ENCODE results near the gene SUSD1. TPM values are rescaled to one million over a fixed set of nuclear protein-coding genes. Genes with fewer than 3 reads are reported as not detected.
A peak's percentile ranks its signal among the peaks of the same experiment; 100 is the strongest.

SUSD1 gene
- total RNA-seq, 1 donor from 2014 or later: 16.6 TPM

- peaks cover 63% of the 10 kb centered on the region for H3K4me1 Mint-ChIP-seq (ENCODE audit: low read depth, unreplicated experiment)
- no peaks in the 10 kb centered on the region for H3K36me3 ChIP-seq (ENCODE audit: insufficient read depth, low read length)
- peak overlapping the region; percentile 8 for H3K4me3 Mint-ChIP-seq (ENCODE audit: unreplicated experiment)
- no peaks in the 10 kb centered on the region for H3K9me3 Mint-ChIP-seq (ENCODE audit: unreplicated experiment)
- H3K36me3 Mint-ChIP-seq (ENCODE audit: low read depth, unreplicated experiment): no peaks in the 10 kb centered on the region
- H3K9ac ChIP-seq (ENCODE audit: low read length): peak overlapping the region; percentile 58
- H3K27ac ChIP-seq (ENCODE audit: low read depth, low read length): peak overlapping the region; percentile 89
- H3K9me3 ChIP-seq (ENCODE audit: insufficient read depth, low read depth, low read length): no peaks in the 10 kb centered on the region
- peak; percentile 100 for DNase-seq (ENCODE audit: low read depth)
- peak overlapping the region; percentile 95 for H3K27ac Mint-ChIP-seq (ENCODE audit: unreplicated experiment)
- no peaks in the 10 kb centered on the region for H3K27me3 ChIP-seq (ENCODE audit: insufficient read depth, low read length)
- no peaks in the 10 kb centered on the region for H4K20me1 ChIP-seq (ENCODE audit: insufficient read depth, low read length)
- no peaks in the 10 kb centered on the region for H3K27me3 Mint-ChIP-seq (ENCODE audit: low read depth, unreplicated experiment)
- no peak for TF ChIP-seq EZH2 (IDR thresholded peaks at IDR 0.05; ENCODE audit: insufficient read depth, low read length)
- TF ChIP-seq, protein P1, sequence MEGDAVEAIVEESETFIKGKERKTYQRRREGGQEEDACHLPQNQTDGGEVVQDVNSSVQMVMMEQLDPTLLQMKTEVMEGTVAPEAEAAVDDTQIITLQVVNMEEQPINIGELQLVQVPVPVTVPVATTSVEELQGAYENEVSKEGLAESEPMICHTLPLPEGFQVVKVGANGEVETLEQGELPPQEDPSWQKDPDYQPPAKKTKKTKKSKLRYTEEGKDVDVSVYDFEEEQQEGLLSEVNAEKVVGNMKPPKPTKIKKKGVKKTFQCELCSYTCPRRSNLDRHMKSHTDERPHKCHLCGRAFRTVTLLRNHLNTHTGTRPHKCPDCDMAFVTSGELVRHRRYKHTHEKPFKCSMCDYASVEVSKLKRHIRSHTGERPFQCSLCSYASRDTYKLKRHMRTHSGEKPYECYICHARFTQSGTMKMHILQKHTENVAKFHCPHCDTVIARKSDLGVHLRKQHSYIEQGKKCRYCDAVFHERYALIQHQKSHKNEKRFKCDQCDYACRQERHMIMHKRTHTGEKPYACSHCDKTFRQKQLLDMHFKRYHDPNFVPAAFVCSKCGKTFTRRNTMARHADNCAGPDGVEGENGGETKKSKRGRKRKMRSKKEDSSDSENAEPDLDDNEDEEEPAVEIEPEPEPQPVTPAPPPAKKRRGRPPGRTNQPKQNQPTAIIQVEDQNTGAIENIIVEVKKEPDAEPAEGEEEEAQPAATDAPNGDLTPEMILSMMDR (IDR thresholded peaks at IDR 0.05; ENCODE audit: insufficient read depth, low read depth, low read length): no peak
- peak overlapping the region; percentile 6 for H2AFZ ChIP-seq (ENCODE audit: low read depth, low read length)
- no peaks in the 10 kb centered on the region for H3K79me2 ChIP-seq (ENCODE audit: insufficient read depth, low read length)
- no peak overlapping the region for H3K4me3 ChIP-seq (ENCODE audit: insufficient read depth, low read depth, low read length)
- peak; percentile 87 for FAIRE-seq
- H3K4me2 ChIP-seq (ENCODE audit: low read length): peak overlapping the region; percentile 42
- H3K4me1 ChIP-seq (ENCODE audit: insufficient read depth, low read length): peaks cover 53% of the 10 kb centered on the region
Measured at GRCh38 chr9:112041536-112042243, 133.4 kb downstream of the SUSD1 start.

GRCh38 chr9:112041199-112041535, 133.9 kb downstream of the SUSD1 start:
- Histone ChIP-seq H3K9me3 (ENCODE audit: insufficient read depth, low read depth, low read length) (no peaks in the 10 kb centered on the region), H3K4me2 (ENCODE audit: low read length) (peak overlapping the region; percentile 30), H3K4me1 (ENCODE audit: insufficient read depth, low read length) (peaks cover 49% of the 10 kb centered on the region), H3K9ac (ENCODE audit: low read length) (peak overlapping the region; percentile 58), H3K27ac (ENCODE audit: low read depth, low read length) (peak overlapping the region; percentile 89), H3K4me3 (ENCODE audit: insufficient read depth, low read depth, low read length) (no peak overlapping the region), H2AFZ (ENCODE audit: low read depth, low read length) (peak overlapping the region; percentile 6), H3K36me3 (ENCODE audit: insufficient read depth, low read length) (no peaks in the 10 kb centered on the region), H4K20me1 (ENCODE audit: insufficient read depth, low read length) (no peaks in the 10 kb centered on the region), H3K27me3 (ENCODE audit: insufficient read depth, low read length) (no peaks in the 10 kb centered on the region), H3K79me2 (ENCODE audit: insufficient read depth, low read length) (no peaks in the 10 kb centered on the region)
- no peak for DNase-seq (ENCODE audit: low read depth)
- Mint-ChIP-seq H3K36me3 (ENCODE audit: low read depth, unreplicated experiment) (no peaks in the 10 kb centered on the region), H3K27ac (ENCODE audit: unreplicated experiment) (peak overlapping the region; percentile 95), H3K27me3 (ENCODE audit: low read depth, unreplicated experiment) (no peaks in the 10 kb centered on the region), H3K4me1 (ENCODE audit: low read depth, unreplicated experiment) (peaks cover 62% of the 10 kb centered on the region), H3K4me3 (ENCODE audit: unreplicated experiment) (no peak overlapping the region), H3K9me3 (ENCODE audit: unreplicated experiment) (no peaks in the 10 kb centered on the region)
- TF ChIP-seq, protein P1 (IDR thresholded peaks at IDR 0.05; ENCODE audit: insufficient read depth, low read depth, low read length): no peak
- no peak for TF ChIP-seq EZH2 (IDR thresholded peaks at IDR 0.05; ENCODE audit: insufficient read depth, low read length)
- no peak for FAIRE-seq

- DNase-seq (ENCODE audit: low read depth) (no peak), FAIRE-seq (no peak)
- Histone ChIP-seq H3K9ac (ENCODE audit: low read length) (peak overlapping the region; percentile 54), H3K79me2 (ENCODE audit: insufficient read depth, low read length) (no peaks in the 10 kb centered on the region), H3K4me2 (ENCODE audit: low read length) (no peak overlapping the region), H3K36me3 (ENCODE audit: insufficient read depth, low read length) (no peaks in the 10 kb centered on the region), H2AFZ (ENCODE audit: low read depth, low read length) (no peak overlapping the region), H3K27me3 (ENCODE audit: insufficient read depth, low read length) (no peaks in the 10 kb centered on the region), H3K4me1 (ENCODE audit: insufficient read depth, low read length) (peaks cover 42% of the 10 kb centered on the region), H3K9me3 (ENCODE audit: insufficient read depth, low read depth, low read length) (no peaks in the 10 kb centered on the region), H4K20me1 (ENCODE audit: insufficient read depth, low read length) (no peaks in the 10 kb centered on the region), H3K27ac (ENCODE audit: low read depth, low read length) (peak overlapping the region; percentile 86), H3K4me3 (ENCODE audit: insufficient read depth, low read depth, low read length) (no peak overlapping the region)
- no peaks in the 10 kb centered on the region for H3K27me3 Mint-ChIP-seq (ENCODE audit: low read depth, unreplicated experiment)
- peaks cover 64% of the 10 kb centered on the region for H3K4me1 Mint-ChIP-seq (ENCODE audit: low read depth, unreplicated experiment)
- TF ChIP-seq, protein P1 (IDR thresholded peaks at IDR 0.05; ENCODE audit: insufficient read depth, low read depth, low read length): no peak
- TF ChIP-seq EZH2 (IDR thresholded peaks at IDR 0.05; ENCODE audit: insufficient read depth, low read length): no peak
- H3K36me3 Mint-ChIP-seq (ENCODE audit: low read depth, unreplicated experiment): no peaks in the 10 kb centered on the region
- H3K4me3 Mint-ChIP-seq (ENCODE audit: unreplicated experiment): no peak overlapping the region
- no peaks in the 10 kb centered on the region for H3K9me3 Mint-ChIP-seq (ENCODE audit: unreplicated experiment)
- peak overlapping the region; percentile 90 for H3K27ac Mint-ChIP-seq (ENCODE audit: unreplicated experiment)
Measured at GRCh38 chr9:112038017-112038408, 137.1 kb downstream of the SUSD1 start.
